DOHH2 (cell line): Measurements from ENCODE around the gene CABP1.

Experiments
- CTCF ChIP-seq: fragments of 200-600 bp; sonication (generic); IDR thresholded peaks from one replicate; pipeline ENCODE4 v1.5.1; 2014; ENCODE audit warnings: antibody characterized with exemption, mild to moderate bottlenecking, low read depth, low read length; ENCODE audit not compliant: poor library complexity, severe bottlenecking
- EZH2phosphoT487 ChIP-seq: fragments of 200-600 bp; sonication (generic); IDR thresholded peaks from 2 replicates; pipeline ENCODE4 v1.6.1; 2017; ENCODE audit warnings: borderline replicate concordance, mild to moderate bottlenecking, antibody characterized with exemption, low read length, moderate library complexity, mixed read lengths

GRCh38 chr12:120614848-120615247 is 25.6 kb upstream of the CABP1 start:
- TF ChIP-seq CTCF (no peak), EZH2phosphoT487 (no peak)
